ENCODE results near the gene FAM234B.

DNA sequence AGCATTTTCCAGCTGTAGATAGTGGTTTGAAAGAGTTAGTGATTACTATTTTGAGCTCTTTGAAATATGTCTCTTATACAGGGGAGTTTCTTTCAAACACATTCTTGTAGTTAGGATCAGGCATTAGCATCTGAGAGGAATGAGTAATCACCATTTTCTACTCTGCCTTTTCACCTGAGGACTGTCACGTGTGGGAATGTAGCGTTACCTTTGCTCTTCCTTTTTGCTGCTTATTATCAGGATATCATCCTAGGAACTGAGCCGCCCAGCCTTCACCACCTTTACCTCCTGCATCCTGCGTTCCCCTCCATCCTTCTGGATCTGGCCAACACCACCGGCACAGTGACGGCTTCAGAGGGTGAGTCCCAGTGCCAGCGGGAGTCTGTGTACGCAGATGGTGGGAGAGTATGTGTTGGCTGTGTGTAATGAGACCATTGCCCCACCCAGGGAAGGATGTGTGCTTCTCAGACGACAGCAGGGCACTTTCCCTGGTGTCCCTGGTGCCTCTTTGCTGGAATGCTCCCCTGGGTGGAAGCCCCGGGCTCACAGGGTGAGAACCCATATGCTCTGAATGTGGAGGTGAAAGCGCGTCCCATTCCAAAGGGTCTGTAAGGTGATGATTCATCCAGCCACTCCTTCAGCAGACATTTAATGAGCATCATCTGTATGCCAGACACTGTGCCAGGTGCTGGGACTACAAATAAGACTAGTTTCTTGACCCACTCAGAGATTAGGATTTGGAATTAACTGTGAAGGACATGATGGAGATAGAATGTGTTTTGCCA, 31.8 kb downstream of the FAM234B start:
- TF ChIP-seq, protein P1, sequence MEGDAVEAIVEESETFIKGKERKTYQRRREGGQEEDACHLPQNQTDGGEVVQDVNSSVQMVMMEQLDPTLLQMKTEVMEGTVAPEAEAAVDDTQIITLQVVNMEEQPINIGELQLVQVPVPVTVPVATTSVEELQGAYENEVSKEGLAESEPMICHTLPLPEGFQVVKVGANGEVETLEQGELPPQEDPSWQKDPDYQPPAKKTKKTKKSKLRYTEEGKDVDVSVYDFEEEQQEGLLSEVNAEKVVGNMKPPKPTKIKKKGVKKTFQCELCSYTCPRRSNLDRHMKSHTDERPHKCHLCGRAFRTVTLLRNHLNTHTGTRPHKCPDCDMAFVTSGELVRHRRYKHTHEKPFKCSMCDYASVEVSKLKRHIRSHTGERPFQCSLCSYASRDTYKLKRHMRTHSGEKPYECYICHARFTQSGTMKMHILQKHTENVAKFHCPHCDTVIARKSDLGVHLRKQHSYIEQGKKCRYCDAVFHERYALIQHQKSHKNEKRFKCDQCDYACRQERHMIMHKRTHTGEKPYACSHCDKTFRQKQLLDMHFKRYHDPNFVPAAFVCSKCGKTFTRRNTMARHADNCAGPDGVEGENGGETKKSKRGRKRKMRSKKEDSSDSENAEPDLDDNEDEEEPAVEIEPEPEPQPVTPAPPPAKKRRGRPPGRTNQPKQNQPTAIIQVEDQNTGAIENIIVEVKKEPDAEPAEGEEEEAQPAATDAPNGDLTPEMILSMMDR (IDR thresholded peaks at IDR 0.05; ENCODE audit: low read depth, low read length) = no peak
- TF ChIP-seq POLR2A (IDR thresholded peaks at IDR 0.05; ENCODE audit: extremely low read depth, insufficient read length) (no peak), MYC (IDR thresholded peaks at IDR 0.05; ENCODE audit: low read depth, low read length) (no peak)

All from NB4 (cell line).